Measurements from ENCODE around the gene MCF2L2.
"Not testable (repeated sequence)": the region's sequence is repeated elsewhere in the genome, so short reads cannot be mapped to it uniquely, and the experiment has no call there.

Gene MCF2L2

GRCh38 chr3:183247011-183247589 lies 181.3 kb downstream of the MCF2L2 start:
- DNase-seq: no peak

- no peak for DNase-seq
Observed at GRCh38 chr3:183244981-183245476, 183.4 kb downstream of the MCF2L2 start.

GRCh38 chr3:183244219-183244618 lies 184.2 kb downstream of the MCF2L2 start:
- DNase-seq: peak in 15 of 51 donors; percentile 8 to 53 (median 16)

DNA sequence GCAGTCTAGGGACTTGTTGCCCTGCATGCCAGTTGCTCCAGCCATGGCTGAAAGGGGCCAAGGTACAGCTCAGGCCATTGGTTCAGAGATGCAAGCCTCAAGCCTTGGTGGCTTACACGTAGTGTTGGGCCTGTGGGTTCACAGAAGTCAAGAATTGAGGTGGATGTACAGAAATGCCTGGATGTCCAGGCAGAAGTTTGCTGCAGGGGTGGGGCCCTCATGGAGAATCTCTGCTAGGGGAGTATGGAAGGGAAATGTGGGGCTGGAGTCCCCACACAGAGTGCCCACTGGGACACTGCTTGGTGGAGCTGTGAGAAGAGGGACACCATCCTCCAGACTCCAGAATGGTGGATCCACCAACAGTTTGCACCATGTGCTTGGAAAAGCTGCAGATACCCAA lies 186.0 kb downstream of the MCF2L2 start:
- DNase-seq: no peak

- DNase-seq: no peak
Observed at GRCh38 chr3:183239046-183239445, 189.4 kb downstream of the MCF2L2 start.

GRCh38 chr3:183233966-183234365 lies 194.5 kb downstream of the MCF2L2 start:
- DNase-seq: peak in 2 of 51 donors; percentile 14 to 28

GRCh38 chr3:183230826-183231225 lies 197.6 kb downstream of the MCF2L2 start:
- DNase-seq: no peak

GRCh38 chr3:183230251-183230650 lies 198.2 kb downstream of the MCF2L2 start:
- not testable (repeated sequence) for DNase-seq

DNA sequence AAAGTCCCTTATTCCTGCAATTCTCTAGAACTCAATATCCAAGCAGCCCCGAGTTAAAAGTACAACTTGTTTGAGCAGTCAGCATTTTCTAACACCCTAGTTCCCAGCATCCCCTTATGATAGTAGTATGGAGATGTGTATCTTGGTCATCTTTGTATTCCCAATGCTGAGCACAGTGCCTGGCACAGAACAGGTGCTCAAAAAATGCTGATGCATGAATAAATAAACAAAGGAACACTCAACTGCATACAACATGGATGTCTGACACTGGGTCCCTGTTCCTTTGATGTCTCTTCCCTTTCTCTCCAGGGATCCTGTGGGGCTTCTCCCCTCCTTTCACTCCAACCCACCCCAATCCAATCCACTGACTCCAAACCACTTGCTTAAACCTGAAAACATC lies 199.2 kb downstream of the MCF2L2 start:
- no peak for DNase-seq

- no peak for DNase-seq
Observed at GRCh38 chr3:183227586-183227985, 200.8 kb downstream of the MCF2L2 start.

- DNase-seq: no peak
Observed at GRCh38 chr3:183226333-183226890, 202.0 kb downstream of the MCF2L2 start.

DNA sequence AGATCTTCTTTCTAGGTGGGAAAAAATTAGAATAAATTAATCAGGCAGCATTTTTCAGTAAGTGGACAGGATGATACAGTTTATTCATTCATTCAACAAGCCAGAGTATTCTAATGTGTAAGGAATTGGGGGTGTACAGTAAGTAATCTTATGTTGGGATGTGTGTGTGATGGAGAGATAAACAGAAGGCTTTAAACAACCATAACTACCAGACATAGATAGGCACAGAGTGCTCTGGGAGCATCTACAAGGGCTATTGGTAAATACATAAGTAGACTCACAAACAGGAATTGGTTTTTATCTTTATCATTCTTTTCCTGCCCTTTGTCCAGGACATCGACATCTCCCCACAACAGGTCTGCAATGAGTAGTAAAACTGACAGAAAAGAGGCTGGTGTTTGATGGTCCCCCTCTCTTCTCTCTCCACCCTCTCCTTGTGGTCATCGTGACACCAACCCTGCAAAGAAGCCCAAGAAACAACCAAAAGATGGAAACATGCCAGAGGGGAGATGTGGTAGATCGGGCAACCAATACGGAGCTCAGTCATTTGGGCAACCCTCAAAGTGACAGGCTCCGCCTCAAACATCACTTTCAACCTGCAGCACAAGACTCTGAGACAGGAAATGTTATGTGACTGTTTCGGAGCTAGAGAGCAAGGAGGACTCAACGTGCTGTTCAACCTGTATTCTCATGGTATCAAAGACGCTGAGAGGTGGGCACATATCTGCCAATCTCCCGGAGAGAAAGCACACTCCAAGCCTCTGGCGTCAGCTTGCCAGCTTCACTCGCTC lies 204.0 kb downstream of the MCF2L2 start:
- DNase-seq: no peak

DNA sequence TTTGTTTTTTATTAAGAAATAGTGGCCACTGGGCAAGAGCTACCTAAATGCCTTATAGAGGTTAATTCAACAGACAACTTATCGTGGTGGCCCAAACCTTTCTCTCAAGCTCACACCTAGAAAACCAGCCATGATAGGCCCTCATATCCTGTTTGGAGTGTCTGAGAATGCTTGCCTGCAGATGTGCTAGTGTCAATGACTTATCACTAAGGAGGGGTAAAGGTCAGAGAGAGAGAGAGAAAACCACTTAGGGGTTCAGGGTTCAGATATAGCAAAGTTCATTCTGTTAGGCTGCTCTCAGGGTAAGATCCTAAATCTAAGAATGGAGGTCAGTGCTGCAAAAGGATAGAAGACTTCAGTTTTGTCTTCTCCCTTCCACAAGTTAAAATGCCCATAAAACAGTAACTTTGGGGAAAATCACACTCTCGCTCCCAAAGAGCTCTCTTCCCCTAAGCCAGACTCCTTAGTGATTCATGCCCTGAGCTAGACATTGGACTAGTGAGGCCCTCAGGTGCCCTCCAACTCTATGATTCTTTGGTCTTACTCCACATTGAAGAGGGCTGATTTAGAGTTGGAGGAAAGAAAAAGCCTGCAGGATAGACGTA lies 205.7 kb downstream of the MCF2L2 start:
- no peak for DNase-seq

GRCh38 chr3:183220828-183221227 lies 207.6 kb downstream of the MCF2L2 start:
- no peak for DNase-seq

- no peak for DNase-seq
Observed at GRCh38 chr3:183218826-183219225, 209.6 kb downstream of the MCF2L2 start.

DNA sequence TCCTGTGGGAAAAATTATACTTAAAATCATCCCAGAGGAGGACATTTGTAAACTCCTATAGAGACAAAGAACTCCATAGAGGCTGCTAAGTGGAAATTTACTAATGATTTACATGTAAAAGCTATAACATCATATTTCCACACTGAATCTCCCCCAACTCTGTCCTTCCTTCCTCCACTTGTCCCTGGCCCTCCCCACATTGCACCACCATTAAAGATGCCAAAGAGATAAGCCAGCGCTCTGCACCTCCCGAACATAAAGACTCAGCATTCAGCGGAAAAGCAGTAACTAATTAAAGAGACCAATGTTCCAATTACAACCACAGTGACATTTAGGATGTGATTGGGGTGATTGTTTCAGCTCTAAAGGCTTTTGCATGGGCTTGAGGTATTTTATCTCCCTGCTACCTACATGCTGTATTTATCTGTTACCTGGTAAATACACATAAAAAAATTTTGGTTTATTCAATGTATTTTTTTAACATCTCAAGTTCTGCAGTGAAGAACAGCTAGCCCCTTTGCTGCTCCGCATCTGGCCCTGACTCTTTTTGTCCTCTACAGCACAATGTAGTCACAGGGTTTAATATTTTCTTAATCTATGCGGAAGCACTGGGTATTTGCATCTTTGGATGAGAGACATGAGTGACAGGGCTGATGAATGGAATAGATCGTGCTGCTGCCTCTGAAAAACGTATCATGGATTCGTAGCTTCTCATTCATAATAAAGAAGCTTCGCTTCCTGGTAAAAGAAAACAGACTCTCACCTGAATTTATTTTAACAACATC lies 210.7 kb downstream of the MCF2L2 start:
- no peak for DNase-seq

- DNase-seq: no peak
Observed at GRCh38 chr3:183215591-183216202, 212.7 kb downstream of the MCF2L2 start.

DNA sequence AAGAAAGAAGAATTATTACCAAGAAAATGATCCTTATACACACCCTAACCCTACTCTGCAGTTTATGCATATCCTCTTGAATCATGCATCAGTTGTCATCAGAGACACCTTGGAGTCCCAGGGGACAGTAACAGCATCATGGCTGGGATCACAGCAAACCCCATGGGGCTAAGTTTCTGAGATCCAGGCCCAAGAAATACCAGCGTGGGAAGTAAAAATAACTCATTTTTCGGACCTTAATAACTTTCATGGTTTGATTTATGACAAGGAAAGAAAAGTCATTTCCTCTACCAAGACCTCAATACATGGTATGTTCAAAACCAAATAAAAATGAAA lies 214.2 kb downstream of the MCF2L2 start:
- DNase-seq: no peak

DNA sequence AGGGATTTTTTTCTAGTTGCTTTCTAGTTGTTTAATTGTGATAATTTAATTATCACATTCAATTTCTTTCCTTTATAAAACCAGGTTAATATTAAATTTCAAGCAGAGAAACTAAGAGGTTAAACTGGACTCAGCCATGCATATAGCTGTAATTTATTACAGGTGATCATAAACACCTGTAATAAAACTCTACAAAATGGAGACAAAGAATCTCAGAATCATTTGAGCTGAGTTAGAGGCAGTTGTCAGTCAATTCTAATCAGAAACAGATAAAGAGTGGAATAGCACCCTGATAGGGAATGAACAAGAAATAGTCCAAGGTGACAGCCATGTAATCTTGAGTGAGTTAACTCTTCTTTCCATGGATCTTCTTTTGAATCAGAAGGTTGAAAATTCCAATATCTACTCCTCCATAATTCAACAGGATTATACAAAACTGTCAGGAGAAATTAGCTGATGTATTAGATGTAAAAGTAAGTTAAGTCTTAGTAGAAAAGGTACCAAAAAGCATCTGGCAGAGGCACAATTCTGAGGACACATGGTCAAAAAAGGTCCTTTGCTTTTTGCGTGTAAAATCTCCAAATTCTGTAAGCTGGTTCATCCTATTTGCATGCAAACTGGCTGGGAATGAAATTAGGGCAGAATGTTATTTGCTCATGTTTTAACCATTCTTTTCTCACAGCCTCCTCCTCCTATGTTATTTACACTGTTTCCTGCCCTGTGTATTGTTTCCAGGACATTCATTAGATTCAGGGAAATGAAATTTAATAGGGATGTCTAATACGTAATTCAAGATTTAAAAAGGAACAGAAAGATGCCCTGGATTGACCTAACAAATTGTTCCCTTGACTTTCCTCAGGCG lies 214.8 kb downstream of the MCF2L2 start:
- no peak for DNase-seq

GRCh38 chr3:183212565-183212964 lies 215.9 kb downstream of the MCF2L2 start:
- DNase-seq: peak in 9 of 51 donors; percentile 2 to 27 (median 4)
